ENCODE data around the gene SMAP2.
A peak's percentile ranks its signal among the peaks of the same experiment; 100 is the strongest.

The SMAP2 gene

DNA sequence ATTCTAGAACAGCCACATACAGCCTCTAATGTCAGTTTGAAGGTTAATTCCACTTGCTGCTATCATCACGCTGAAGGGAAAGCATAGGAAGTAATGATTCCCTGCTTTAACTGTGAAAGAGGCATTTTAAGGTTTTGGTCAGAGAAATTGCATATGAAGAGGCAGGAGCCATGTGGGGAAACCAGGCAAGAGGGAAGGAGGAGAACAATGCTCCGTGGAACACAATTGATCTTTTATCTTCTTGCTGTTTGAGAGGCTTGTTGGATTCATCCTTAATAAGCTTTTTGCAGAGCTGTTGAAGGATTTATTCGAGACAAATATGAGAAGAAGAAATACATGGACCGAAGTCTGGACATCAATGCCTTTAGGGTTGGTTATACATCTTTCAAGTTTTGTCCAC lies 35.9 kb downstream of the SMAP2 start:
- TF ChIP-seq Cebpa-rat (IDR thresholded peaks at IDR 0.05): no peak
- Histone ChIP-seq H3K27ac (no peak overlapping the region), H3K9ac (no peak overlapping the region), H3K9me3 (replicated peaks in 1 of 11) (no peaks in the 10 kb centered on the region), H3K4me3 (no peak overlapping the region), H4K20me1 (peaks cover 0 to 96% (median 13%) of the 10 kb centered on the region in 11 experiments; a peak in 11 of 22 replicates), H3K27me3 (no peaks in the 10 kb centered on the region), H3K4me1 (peaks cover 0 to 17% (median 4%) of the 10 kb centered on the region in 10 experiments; a peak in 8 of 20 replicates), H3K4me2 (no peak overlapping the region), H3K36me3 (peaks cover 60 to 94% (median 71%) of the 10 kb centered on the region in 11 experiments)

GRCh38 chr1:40411294-40411693 lies 37.8 kb downstream of the SMAP2 start:
- no peak overlapping the region for H3K9ac ChIP-seq
- no peak overlapping the region for H3K4me3 ChIP-seq
- no peak for TF ChIP-seq Cebpa-rat (IDR thresholded peaks at IDR 0.05)
- no peaks in the 10 kb centered on the region for H3K27me3 ChIP-seq
- peaks cover 78 to 99% (median 89%) of the 10 kb centered on the region in 11 experiments for H3K36me3 ChIP-seq
- no peak overlapping the region for H3K27ac ChIP-seq
- H4K20me1 ChIP-seq: peaks cover 0 to 100% (median 2%) of the 10 kb centered on the region in 11 experiments; a peak in 9 of 22 replicates
- no peaks in the 10 kb centered on the region for H3K9me3 ChIP-seq (replicated peaks in 1 of 11)
- H3K4me1 ChIP-seq: 0 out of 20 replicates have a peak, but pooled peaks cover 0 to under 1% (median 0%) of the 10 kb centered on the region in 10 experiments
- H3K4me2 ChIP-seq: no peak overlapping the region

- no peak for TF ChIP-seq Cebpa-rat (IDR thresholded peaks at IDR 0.05)
- peaks cover 81 to 99% (median 91%) of the 10 kb centered on the region in 11 experiments for H3K36me3 ChIP-seq
- no peak overlapping the region for H3K27ac ChIP-seq
Measured at GRCh38 chr1:40411843-40412242, 38.3 kb downstream of the SMAP2 start.

DNA sequence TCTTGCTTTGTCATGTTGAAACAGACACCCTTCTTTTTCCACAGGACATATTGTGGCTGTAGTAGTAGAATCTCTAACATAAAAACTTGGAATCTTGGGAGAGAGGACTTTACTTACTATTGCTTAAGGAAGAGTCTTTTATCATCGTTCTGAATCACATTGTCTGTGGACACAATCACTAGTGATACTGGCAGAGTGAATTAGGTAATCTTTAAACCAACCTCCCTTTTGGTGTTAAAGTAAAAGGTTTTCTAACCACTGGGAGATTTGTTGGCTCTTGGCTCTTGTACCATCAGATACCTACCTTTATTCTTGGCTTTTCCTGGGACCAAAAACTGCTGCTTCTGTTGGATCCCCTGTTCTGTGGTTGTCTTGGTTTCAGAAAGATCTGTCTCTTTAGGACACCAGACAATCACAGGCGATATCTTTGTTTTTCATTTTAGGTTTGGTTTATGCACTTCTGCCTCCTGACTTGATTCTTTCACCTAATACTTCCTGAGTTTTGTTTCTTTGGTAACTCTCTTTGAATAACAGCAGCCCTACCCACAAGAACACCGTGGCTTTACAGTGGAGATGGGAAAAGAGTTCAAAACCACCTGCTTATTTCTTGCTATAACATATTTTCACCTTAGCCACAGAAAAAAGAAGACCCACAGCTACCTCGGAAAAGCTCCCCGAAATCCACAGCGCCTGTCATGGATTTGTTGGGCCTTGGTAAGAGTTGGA lies 40.2 kb downstream of the SMAP2 start:
- Histone ChIP-seq H3K27me3 (no peaks in the 10 kb centered on the region), H3K27ac (no peak overlapping the region), H3K9me3 (replicated peaks in 1 of 11) (no peaks in the 10 kb centered on the region), H3K4me1 (no peaks in the 10 kb centered on the region), H4K20me1 (peaks cover 0 to 99% (median 0%) of the 10 kb centered on the region in 11 experiments; a peak in 7 of 22 replicates), H3K4me3 (no peak overlapping the region), H3K4me2 (no peak overlapping the region), H3K9ac (no peak overlapping the region), H3K36me3 (peaks cover 88 to 100% (median 94%) of the 10 kb centered on the region in 11 experiments)
- TF ChIP-seq Cebpa-rat (IDR thresholded peaks at IDR 0.05): no peak

More at GRCh38 chr1:40411843-40412242, 38.3 kb downstream of the SMAP2 start:
- H3K9ac ChIP-seq: no peak overlapping the region
- H3K4me2 ChIP-seq: no peak overlapping the region
- H3K27me3 ChIP-seq: no peaks in the 10 kb centered on the region
- no peaks in the 10 kb centered on the region for H3K4me1 ChIP-seq
- no peak overlapping the region for H3K4me3 ChIP-seq
- H4K20me1 ChIP-seq: peaks cover 0 to 100% (median 0%) of the 10 kb centered on the region in 11 experiments; a peak in 7 of 22 replicates
- H3K9me3 ChIP-seq (replicated peaks in 1 of 11): no peaks in the 10 kb centered on the region

GRCh38 chr1:40414331-40414730 lies 40.8 kb downstream of the SMAP2 start:
- Histone ChIP-seq H3K4me1 (peaks cover 0 to 3% (median 0%) of the 10 kb centered on the region in 10 experiments; a peak in 2 of 20 replicates), H3K36me3 (peaks cover 87 to 100% (median 93%) of the 10 kb centered on the region in 11 experiments), H3K27me3 (no peaks in the 10 kb centered on the region), H3K4me3 (no peak overlapping the region), H3K9ac (no peak overlapping the region), H3K9me3 (replicated peaks in 1 of 11) (no peaks in the 10 kb centered on the region), H3K4me2 (no peak overlapping the region), H4K20me1 (peaks cover 0 to 99% (median 0%) of the 10 kb centered on the region in 11 experiments; a peak in 6 of 22 replicates), H3K27ac (no peak overlapping the region)
- no peak for TF ChIP-seq Cebpa-rat (IDR thresholded peaks at IDR 0.05)

- no peaks in the 10 kb centered on the region for H3K9me3 ChIP-seq (replicated peaks in 1 of 11)
- H3K27ac ChIP-seq: no peak overlapping the region
- no peak overlapping the region for H3K4me2 ChIP-seq
- H3K9ac ChIP-seq: no peak overlapping the region
- H3K27me3 ChIP-seq: no peaks in the 10 kb centered on the region
- H3K4me3 ChIP-seq: no peak overlapping the region
- H3K4me1 ChIP-seq: peaks cover 4 to 27% (median 16%) of the 10 kb centered on the region in 10 experiments
- TF ChIP-seq Cebpa-rat (IDR thresholded peaks at IDR 0.05): no peak
- H3K36me3 ChIP-seq: peaks cover 72 to 93% (median 88%) of the 10 kb centered on the region in 11 experiments
- H4K20me1 ChIP-seq: peaks cover 0 to 95% (median 0%) of the 10 kb centered on the region in 11 experiments; a peak in 6 of 22 replicates
Measured at GRCh38 chr1:40416709-40417108, 43.2 kb downstream of the SMAP2 start.

- Histone ChIP-seq H4K20me1 (peaks cover 0 to 51% (median 0%) of the 10 kb centered on the region in 11 experiments; a peak in 4 of 22 replicates), H3K27ac (peak overlapping the region in 10 of 11 experiments; percentile 2 to 80 (median 65); a peak in 17 of 22 replicates), H3K36me3 (peaks cover 67 to 92% (median 83%) of the 10 kb centered on the region in 11 experiments), H3K4me3 (peak overlapping the region in 6 of 10 experiments; percentile 2 to 48 (median 32); a peak in 8 of 20 replicates), H3K4me2 (peak overlapping the region; percentile 37 to 97 (median 91)), H3K27me3 (no peaks in the 10 kb centered on the region), H3K9ac (peak overlapping the region in 9 of 11 experiments; percentile 1 to 64 (median 40); a peak in 13 of 22 replicates), H3K9me3 (replicated peaks in 1 of 11) (peaks cover 7 to 43% (median 23%) of the 10 kb centered on the region in 11 experiments; a peak in 17 of 22 replicates), H3K4me1 (peaks cover 22 to 67% (median 47%) of the 10 kb centered on the region in 10 experiments)
- peak in 8 of 11 experiments; percentile 43 to 66 (median 55); a peak in 10 of 22 replicates for TF ChIP-seq Cebpa-rat (IDR thresholded peaks at IDR 0.05)
Measured at GRCh38 chr1:40421431-40422384, 48.2 kb downstream of the SMAP2 start.

DNA sequence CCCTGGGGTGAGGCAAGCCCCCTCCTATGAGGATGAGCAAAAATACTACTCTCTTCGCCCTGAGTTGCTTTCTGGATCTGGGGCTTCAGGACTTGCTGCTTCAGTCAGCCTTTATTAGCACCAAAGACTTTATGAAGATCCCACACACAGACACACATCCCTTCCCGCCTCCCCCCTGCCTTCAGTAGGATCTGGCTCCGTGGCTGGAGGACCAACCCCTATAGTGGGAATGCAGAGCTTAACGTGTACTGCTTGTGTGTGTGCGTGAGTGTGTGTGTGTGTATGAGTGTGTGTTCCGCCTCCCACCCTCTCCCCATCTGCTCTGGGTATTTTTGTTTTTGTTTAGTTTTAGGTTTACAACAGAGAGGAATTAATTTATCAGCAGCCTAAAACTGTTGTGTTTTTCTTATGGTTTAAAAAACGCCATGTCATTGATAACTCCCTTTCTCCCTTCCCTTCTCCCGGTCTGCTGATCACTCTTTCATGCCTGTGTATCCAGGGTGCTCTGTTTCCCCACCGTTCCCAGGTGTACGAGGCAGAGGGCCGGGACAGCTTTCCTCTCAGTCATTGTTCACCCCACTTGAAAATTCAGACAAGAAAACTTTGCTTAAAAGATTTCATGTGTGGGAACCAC lies 49.2 kb downstream of the SMAP2 start:
- Histone ChIP-seq H3K27me3 (no peaks in the 10 kb centered on the region), H3K4me1 (peaks cover 22 to 67% (median 47%) of the 10 kb centered on the region in 10 experiments), H3K27ac (peak overlapping the region in 10 of 11 experiments; percentile 8 to 80 (median 65); a peak in 15 of 22 replicates), H3K4me3 (peak overlapping the region in 5 of 10 experiments; percentile 3 to 48 (median 31); a peak in 7 of 20 replicates), H4K20me1 (peaks cover 0 to 41% (median 0%) of the 10 kb centered on the region in 11 experiments; a peak in 3 of 22 replicates), H3K4me2 (peak overlapping the region in 10 of 11 experiments; percentile 44 to 97 (median 92); a peak in 17 of 22 replicates), H3K9ac (peak overlapping the region in 6 of 11 experiments; percentile 36 to 64 (median 56); a peak in 10 of 22 replicates), H3K9me3 (replicated peaks in 1 of 11) (peaks cover 8 to 53% (median 23%) of the 10 kb centered on the region in 11 experiments; a peak in 17 of 22 replicates), H3K36me3 (peaks cover 57 to 90% (median 74%) of the 10 kb centered on the region in 11 experiments)
- no peak for TF ChIP-seq Cebpa-rat (IDR thresholded peaks at IDR 0.05)

All from BLaER1 treated with 17β-estradiol and CSF1 and Interleukin-3, amounts not matched to agents 10 nM and 100 nM (cell line).